ENCODE measurements around the gene CCSER2. TPM values are rescaled to one million over a fixed set of nuclear protein-coding genes. Genes with fewer than 3 reads are reported as not detected.
A peak's percentile ranks its signal among the peaks of the same experiment; 100 is the strongest.
"Not testable (repeated sequence)": the region's sequence is repeated elsewhere in the genome, so short reads cannot be mapped to it uniquely, and the experiment has no call there.

The CCSER2 gene
- total RNA-seq, 1 donor from 2014 or later: 52.3 TPM

- peaks cover under 1% of the 10 kb centered on the region for H3K4me1 Mint-ChIP-seq (ENCODE audit: low read depth)
Measured at GRCh38 chr10:84412482-84412881, 84.1 kb downstream of the CCSER2 start.

GRCh38 chr10:84414110-84414509, 85.7 kb downstream of the CCSER2 start:
- intact Hi-C loops (cut with micrococcal nuclease); H3K4me3 Mint-ChIP-seq; H3K4me1 Mint-ChIP-seq (ENCODE audit: low read depth); H3K27ac Mint-ChIP-seq; DNase-seq (ENCODE audit: low spot score); H3K27me3 Mint-ChIP-seq (ENCODE audit: insufficient read depth): not testable (repeated sequence)
- peaks cover 69% of the 10 kb centered on the region for H3K36me3 Mint-ChIP-seq (ENCODE audit: low read depth)
- H3K9me3 Mint-ChIP-seq: peaks cover 46% of the 10 kb centered on the region

More at GRCh38 chr10:84412482-84412881, 84.1 kb downstream of the CCSER2 start:
- Mint-ChIP-seq H3K27ac (no peak overlapping the region), H3K27me3 (ENCODE audit: insufficient read depth) (no peaks in the 10 kb centered on the region), H3K9me3 (peaks cover 46% of the 10 kb centered on the region), H3K4me3 (no peak overlapping the region), H3K36me3 (ENCODE audit: low read depth) (peaks cover 65% of the 10 kb centered on the region)
- no peak for DNase-seq (ENCODE audit: low spot score)
- intact Hi-C loops (cut with micrococcal nuclease): no loop called here

GRCh38 chr10:84415539-84416244, 87.3 kb downstream of the CCSER2 start:
- H3K4me3 Mint-ChIP-seq: no peak overlapping the region
- no peak for DNase-seq (ENCODE audit: low spot score)
- H3K27me3 Mint-ChIP-seq (ENCODE audit: insufficient read depth): no peaks in the 10 kb centered on the region
- peaks cover 72% of the 10 kb centered on the region for H3K36me3 Mint-ChIP-seq (ENCODE audit: low read depth)
- no peaks in the 10 kb centered on the region for H3K4me1 Mint-ChIP-seq (ENCODE audit: low read depth)
- H3K27ac Mint-ChIP-seq: no peak overlapping the region
- intact Hi-C loops (cut with micrococcal nuclease): no loop called here
- H3K9me3 Mint-ChIP-seq: peaks cover 55% of the 10 kb centered on the region

- Mint-ChIP-seq H3K36me3 (ENCODE audit: low read depth) (peaks cover 72% of the 10 kb centered on the region), H3K27me3 (ENCODE audit: insufficient read depth) (no peaks in the 10 kb centered on the region), H3K4me1 (ENCODE audit: low read depth) (no peaks in the 10 kb centered on the region), H3K9me3 (peaks cover 54% of the 10 kb centered on the region), H3K4me3 (no peak overlapping the region), H3K27ac (no peak overlapping the region)
- intact Hi-C loops (cut with micrococcal nuclease): no loop called here
- no peak for DNase-seq (ENCODE audit: low spot score)
Measured at GRCh38 chr10:84416245-84416555, 87.8 kb downstream of the CCSER2 start.

- DNase-seq (ENCODE audit: low spot score): no peak
- Mint-ChIP-seq H3K4me3 (no peak overlapping the region), H3K36me3 (ENCODE audit: low read depth) (peaks cover 47% of the 10 kb centered on the region), H3K27me3 (ENCODE audit: insufficient read depth) (no peaks in the 10 kb centered on the region), H3K27ac (no peak overlapping the region), H3K4me1 (ENCODE audit: low read depth) (peaks cover 13% of the 10 kb centered on the region), H3K9me3 (peaks cover 30% of the 10 kb centered on the region)
- intact Hi-C loops (cut with micrococcal nuclease): no loop called here
Measured at GRCh38 chr10:84423719-84424118, 95.3 kb downstream of the CCSER2 start.

GRCh38 chr10:84424731-84425167, 96.4 kb downstream of the CCSER2 start:
- intact Hi-C loops (cut with micrococcal nuclease): no loop called here
- Mint-ChIP-seq H3K27ac (peak overlapping the region; percentile 83), H3K27me3 (ENCODE audit: insufficient read depth) (no peaks in the 10 kb centered on the region), H3K36me3 (ENCODE audit: low read depth) (peaks cover 42% of the 10 kb centered on the region), H3K9me3 (peaks cover 23% of the 10 kb centered on the region), H3K4me3 (peak overlapping the region; percentile 61), H3K4me1 (ENCODE audit: low read depth) (peaks cover 14% of the 10 kb centered on the region)
- DNase-seq (ENCODE audit: low spot score): peak; percentile 1

- Mint-ChIP-seq H3K27ac (peak overlapping the region; percentile 26), H3K9me3 (no peaks in the 10 kb centered on the region), H3K4me1 (ENCODE audit: low read depth) (peaks cover 21% of the 10 kb centered on the region), H3K4me3 (no peak overlapping the region), H3K27me3 (ENCODE audit: insufficient read depth) (no peaks in the 10 kb centered on the region), H3K36me3 (ENCODE audit: low read depth) (peaks cover 24% of the 10 kb centered on the region)
- no peak for DNase-seq (ENCODE audit: low spot score)
- intact Hi-C loops (cut with micrococcal nuclease): no loop called here
Measured at GRCh38 chr10:84427903-84428650, 99.7 kb downstream of the CCSER2 start.

- DNase-seq (ENCODE audit: low spot score): no peak
- Mint-ChIP-seq H3K27me3 (ENCODE audit: insufficient read depth) (no peaks in the 10 kb centered on the region), H3K4me3 (no peak overlapping the region), H3K9me3 (no peaks in the 10 kb centered on the region), H3K27ac (no peak overlapping the region), H3K36me3 (ENCODE audit: low read depth) (peaks cover 22% of the 10 kb centered on the region), H3K4me1 (ENCODE audit: low read depth) (peaks cover 21% of the 10 kb centered on the region)
- intact Hi-C loops (cut with micrococcal nuclease): no loop called here
Measured at GRCh38 chr10:84428711-84429110, 100.3 kb downstream of the CCSER2 start.

- Mint-ChIP-seq H3K36me3 (ENCODE audit: low read depth) (peaks cover 18% of the 10 kb centered on the region), H3K27me3 (ENCODE audit: insufficient read depth) (no peaks in the 10 kb centered on the region), H3K4me1 (ENCODE audit: low read depth) (peaks cover 14% of the 10 kb centered on the region), H3K27ac (no peak overlapping the region), H3K9me3 (no peaks in the 10 kb centered on the region), H3K4me3 (no peak overlapping the region)
- intact Hi-C loops (cut with micrococcal nuclease): loop anchor here (1.0 to 2.0 kb wide), 4 partner anchors 55 to 166 kb away; no protein-coding TSS in a partner anchor
- peak; percentile 29 for DNase-seq (ENCODE audit: low spot score)
Measured at GRCh38 chr10:84429926-84430520, 101.6 kb downstream of the CCSER2 start.

- H3K36me3 Mint-ChIP-seq (ENCODE audit: low read depth): peaks cover 17% of the 10 kb centered on the region
Measured at GRCh38 chr10:84432891-84433290, 104.5 kb downstream of the CCSER2 start.

GRCh38 chr10:84440781-84441180, 112.4 kb downstream of the CCSER2 start:
- Mint-ChIP-seq H3K27me3 (ENCODE audit: insufficient read depth) (no peaks in the 10 kb centered on the region), H3K36me3 (ENCODE audit: low read depth) (peaks cover 37% of the 10 kb centered on the region), H3K9me3 (peaks cover 3% of the 10 kb centered on the region), H3K4me1 (ENCODE audit: low read depth) (no peaks in the 10 kb centered on the region), H3K4me3 (no peak overlapping the region), H3K27ac (no peak overlapping the region)
- intact Hi-C loops (cut with micrococcal nuclease): no loop called here
- DNase-seq (ENCODE audit: low spot score): no peak

More at GRCh38 chr10:84432891-84433290, 104.5 kb downstream of the CCSER2 start:
- H3K9me3 Mint-ChIP-seq: no peaks in the 10 kb centered on the region
- no peak overlapping the region for H3K27ac Mint-ChIP-seq
- no peaks in the 10 kb centered on the region for H3K27me3 Mint-ChIP-seq (ENCODE audit: insufficient read depth)
- intact Hi-C loops (cut with micrococcal nuclease): no loop called here
- peaks cover 12% of the 10 kb centered on the region for H3K4me1 Mint-ChIP-seq (ENCODE audit: low read depth)
- no peak for DNase-seq (ENCODE audit: low spot score)
- H3K4me3 Mint-ChIP-seq: no peak overlapping the region

GRCh38 chr10:84447701-84448400, 119.5 kb downstream of the CCSER2 start:
- Mint-ChIP-seq H3K4me1 (ENCODE audit: low read depth) (no peaks in the 10 kb centered on the region), H3K27ac (no peak overlapping the region), H3K27me3 (ENCODE audit: insufficient read depth) (no peaks in the 10 kb centered on the region), H3K4me3 (no peak overlapping the region), H3K9me3 (no peaks in the 10 kb centered on the region), H3K36me3 (ENCODE audit: low read depth) (peaks cover 24% of the 10 kb centered on the region)
- DNase-seq (ENCODE audit: low spot score): no peak
- intact Hi-C loops (cut with micrococcal nuclease): no loop called here
